ENCODE measurements around the gene PCED1B.
"Not testable (repeated sequence)": the region's sequence is repeated elsewhere in the genome, so short reads cannot be mapped to it uniquely, and the experiment has no call there.

Gene PCED1B

GRCh38 chr12:47170281-47170680, 90.9 kb downstream of the PCED1B start:
- DNase-seq: not testable (repeated sequence)

GRCh38 chr12:47178014-47178413, 98.6 kb downstream of the PCED1B start:
- no peak for DNase-seq

- not testable (repeated sequence) for DNase-seq
These were observed 102.9 kb downstream of the PCED1B start for GRCh38 chr12:47182164-47182938.

GRCh38 chr12:47184229-47184628, 104.8 kb downstream of the PCED1B start:
- no peak for DNase-seq

DNA sequence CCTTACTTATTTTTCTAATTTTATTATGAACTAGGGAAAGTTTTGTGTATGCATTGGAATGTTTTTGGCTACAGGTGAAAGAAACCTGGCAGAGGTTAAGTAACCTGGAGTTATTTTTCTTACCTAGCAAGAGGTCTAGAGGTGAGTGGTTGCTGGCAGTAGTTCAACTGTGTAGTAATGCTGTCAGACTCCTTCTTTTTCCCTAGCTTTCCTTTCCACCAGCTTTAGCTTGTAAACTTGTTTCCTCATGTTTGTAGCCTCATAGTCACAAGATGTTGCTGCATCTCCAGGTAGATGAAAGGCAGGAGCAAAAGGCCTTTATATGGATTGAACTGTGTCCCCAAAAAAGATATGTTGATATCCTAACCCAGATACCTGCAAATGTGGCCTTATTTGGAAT, 105.4 kb downstream of the PCED1B start:
- no peak for DNase-seq

DNA sequence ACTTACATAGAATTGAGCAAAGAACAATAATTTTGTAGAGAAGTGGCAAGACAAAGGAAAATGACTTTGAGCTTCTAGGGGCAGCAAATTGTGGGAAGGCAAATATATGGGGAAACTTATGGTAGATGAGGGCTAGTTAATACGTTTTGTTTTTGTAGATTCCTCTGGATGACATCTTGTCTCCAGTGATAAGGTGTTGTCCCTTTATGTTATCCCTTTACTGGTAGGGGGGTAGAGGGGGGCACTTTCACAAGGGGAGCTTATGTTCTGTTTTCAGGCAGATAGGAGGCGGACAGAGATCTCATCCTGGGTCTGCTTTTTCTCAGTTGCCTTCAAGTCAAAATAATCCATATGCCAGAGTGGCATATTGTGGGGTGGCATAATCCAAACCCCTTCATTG, 106.8 kb downstream of the PCED1B start:
- DNase-seq: no peak

- DNase-seq: no peak
These were observed 109.4 kb downstream of the PCED1B start for GRCh38 chr12:47188576-47189441.

DNA sequence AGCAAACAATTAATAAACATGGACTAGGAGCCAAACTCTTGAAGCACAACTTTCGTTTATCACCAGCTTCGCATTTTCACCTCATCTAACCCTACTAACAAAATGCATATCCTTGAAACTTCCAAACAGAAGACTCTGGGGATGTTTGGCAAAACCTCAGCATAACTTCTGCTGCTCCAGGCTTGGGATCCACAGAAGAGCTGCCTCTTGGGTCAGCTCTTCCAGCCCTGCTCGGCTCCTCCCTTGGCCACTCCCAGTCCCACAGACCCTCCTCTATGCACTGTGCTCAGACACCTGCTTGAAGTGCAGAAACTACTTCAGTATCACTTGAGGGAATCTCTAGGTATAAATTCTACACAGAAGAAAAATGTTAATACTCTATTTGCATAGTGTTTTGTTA, 110.3 kb downstream of the PCED1B start:
- DNase-seq: no peak

GRCh38 chr12:47190271-47190750, 110.9 kb downstream of the PCED1B start:
- DNase-seq: no peak

DNA sequence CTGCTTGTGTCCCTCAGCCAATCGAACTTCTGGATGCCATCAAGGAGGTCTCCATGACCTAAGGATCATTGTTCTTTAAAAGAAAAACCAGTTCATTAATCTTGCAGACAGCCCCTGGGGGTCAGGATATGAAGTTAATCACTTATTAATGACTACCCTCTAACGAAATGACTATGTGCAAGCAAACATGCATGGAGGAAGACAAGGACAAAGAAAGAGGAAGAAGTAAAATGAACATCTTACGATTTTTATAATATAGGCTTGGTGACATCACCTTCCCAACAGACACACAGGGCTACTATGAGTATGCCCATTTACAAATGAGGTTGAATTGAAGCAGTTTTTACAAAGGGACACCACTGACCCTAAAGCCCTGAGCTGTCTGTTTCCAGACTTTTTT, 111.5 kb downstream of the PCED1B start:
- DNase-seq: no peak

GRCh38 chr12:47192051-47192450, 112.6 kb downstream of the PCED1B start:
- no peak for DNase-seq

DNA sequence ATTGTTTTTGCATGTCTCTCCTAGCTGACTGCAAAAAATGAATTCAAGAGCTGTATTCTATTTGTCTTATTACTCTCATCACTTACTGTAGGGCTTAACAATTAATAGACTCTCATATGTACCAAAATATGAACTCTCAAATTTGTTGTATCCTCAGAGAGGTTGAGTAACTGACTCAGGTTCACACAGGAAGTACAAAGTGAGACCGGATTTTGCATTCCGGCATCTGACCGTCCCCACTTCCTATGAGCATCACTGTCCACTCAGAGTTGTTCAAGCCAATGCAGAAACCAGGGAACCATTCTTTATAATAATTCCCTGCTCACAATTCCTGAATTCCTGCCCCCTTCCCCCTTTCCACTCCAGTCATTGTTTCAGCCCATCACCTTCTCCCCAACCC, 113.6 kb downstream of the PCED1B start:
- no peak for DNase-seq

DNA sequence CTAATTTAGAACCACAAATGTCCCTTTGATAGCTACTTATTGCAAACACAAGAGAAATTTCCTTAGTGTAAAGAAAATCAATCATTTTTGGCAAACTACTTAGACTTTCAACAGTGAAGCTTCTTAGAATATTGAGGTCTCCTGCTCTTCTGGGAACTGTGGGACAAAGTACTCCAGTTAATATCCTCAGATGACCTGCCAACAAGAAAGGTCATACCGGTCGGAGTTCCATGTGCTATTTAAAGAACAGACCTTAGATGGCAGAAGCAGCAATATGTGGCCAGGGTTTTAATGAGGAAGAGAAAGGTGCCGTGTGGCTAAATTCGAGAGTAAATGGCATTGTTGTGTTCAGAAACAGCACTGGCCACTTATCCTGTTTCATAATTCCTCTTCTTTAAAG, 115.1 kb downstream of the PCED1B start:
- DNase-seq: no peak

- no peak for DNase-seq
These were observed 121.0 kb downstream of the PCED1B start for GRCh38 chr12:47200446-47200845.

DNA sequence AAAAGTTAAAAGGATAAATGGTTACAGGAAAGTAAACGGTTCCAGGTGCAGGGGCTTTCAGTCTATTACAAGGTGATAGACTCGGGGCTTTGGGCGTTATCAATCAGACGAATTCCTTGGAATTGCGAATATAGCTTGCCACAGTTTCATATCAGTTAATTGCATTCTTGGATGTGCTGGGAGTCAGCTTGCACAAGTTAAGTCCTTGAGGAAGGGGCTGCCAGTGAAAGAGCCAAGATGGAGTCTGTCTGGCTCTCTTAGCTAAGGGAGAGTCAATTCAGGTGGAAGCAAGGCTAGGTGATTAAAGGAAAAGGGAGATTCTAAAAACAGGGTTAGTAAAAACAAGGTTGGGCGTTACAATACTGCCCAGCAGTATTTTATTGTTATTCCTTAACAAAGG, 121.8 kb downstream of the PCED1B start:
- DNase-seq: not testable (repeated sequence)

DNA sequence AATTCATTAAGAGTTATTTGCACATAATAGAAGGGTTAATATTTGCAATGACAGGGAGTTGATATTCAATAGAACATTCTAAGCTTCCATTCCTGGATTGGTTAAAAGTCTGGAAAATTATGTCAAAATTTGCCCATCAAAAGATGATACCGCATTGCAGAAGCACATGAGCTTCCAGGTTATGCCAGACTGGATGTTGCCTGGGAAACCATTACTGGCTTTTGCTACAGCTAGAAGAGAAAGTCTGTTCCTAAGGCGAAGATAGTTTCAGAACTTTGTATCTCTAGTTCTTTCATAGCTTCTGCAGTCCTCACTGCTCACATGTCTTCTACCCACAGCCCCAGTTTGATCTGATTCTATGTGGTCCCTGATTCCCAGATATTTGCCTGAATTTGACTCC, 122.8 kb downstream of the PCED1B start:
- DNase-seq: no peak

- no peak for DNase-seq
These were observed 126.4 kb downstream of the PCED1B start for GRCh38 chr12:47205532-47206449.

DNA sequence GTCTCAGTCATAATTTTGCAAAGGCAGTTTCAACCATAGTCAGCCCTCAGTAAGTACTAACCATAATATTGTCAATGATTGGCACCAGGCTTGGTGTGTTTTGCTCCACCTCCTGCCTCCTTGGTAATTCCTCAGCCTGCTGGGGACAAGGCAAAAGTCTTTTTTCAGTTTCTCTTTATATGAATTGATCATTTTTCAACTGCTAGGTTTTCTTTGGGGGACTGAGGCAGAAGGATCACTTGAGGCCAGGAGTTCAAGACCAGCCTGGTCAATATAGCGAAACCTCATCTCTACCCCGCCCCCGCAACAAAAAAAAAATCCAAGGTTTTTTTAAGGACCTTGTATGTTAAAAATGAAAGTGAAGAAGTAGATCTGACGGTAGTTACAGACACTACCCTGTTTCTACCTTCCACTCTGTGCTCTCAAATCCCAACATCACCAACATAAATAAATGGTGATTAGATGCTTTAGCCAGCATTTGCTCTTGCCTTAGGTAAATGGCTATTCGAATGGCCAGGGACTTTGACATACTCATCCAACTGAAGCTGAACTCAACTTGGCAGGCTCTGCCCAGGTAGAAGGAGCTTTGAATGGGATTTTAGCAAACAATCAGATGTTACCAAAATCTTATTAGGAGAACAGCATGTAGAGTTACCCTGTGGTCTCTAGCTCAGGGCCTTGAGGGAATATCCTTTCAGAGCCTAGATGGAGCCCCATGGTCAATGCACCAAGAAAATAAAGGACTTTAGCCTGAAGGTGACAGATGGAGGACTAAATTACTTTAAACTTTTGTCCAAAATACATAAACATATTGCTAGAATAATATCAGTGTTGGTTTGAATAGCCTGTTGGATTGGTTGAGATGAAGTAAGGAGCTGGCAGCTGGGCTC, 127.3 kb downstream of the PCED1B start:
- no peak for DNase-seq

GRCh38 chr12:47207340-47207717, 127.9 kb downstream of the PCED1B start:
- DNase-seq: no peak

DNA sequence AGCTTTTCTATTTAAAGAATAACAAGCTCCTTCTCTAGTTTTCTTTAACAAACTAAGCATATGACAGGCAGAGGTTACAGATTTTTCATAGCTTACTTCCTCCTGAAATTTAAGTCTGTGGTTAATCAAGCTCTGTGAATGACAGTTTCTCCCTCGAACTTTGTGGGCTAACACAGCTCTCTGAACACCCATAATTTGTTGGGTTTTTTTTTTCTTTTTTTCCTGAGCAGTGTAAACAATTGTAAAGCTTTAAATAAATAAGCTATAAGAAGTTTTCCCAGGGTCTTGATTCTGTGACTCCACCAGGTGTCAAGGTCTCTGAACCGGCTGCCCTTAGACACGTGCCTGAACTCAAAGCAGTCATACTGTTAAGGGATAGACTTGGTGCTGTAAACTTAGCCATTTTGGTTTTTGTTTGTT, 128.4 kb downstream of the PCED1B start:
- no peak for DNase-seq

- no peak for DNase-seq
These were observed 129.6 kb downstream of the PCED1B start for GRCh38 chr12:47209014-47209413.

DNA sequence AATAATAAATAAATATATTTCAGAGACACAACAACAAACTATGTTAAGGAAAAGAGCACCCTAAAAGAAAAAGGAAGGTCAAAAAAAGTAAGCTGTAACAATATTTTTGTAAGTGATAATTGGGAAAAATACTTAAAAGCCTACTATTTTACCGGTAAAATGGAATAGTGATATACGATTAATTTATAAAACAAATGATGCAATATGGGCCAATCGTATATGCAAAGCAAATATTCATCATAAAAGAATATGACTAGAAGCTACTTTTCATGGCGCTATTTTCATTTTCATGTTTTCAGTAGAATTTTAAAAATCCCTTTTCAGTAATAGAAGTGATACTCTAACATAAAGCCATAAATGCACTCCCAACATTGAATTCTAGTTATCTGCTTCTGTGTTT, 131.4 kb downstream of the PCED1B start:
- DNase-seq: no peak

All from GOT3 (cell line).